Measurements from ENCODE around the gene TES. TPM values are rescaled to one million over a fixed set of nuclear protein-coding genes. Genes with fewer than 3 reads are reported as not detected.

Gene TES
- total RNA-seq, 4 donors from 2014 or later: 245 to 501 (median 290) TPM

GRCh38 chr7:116231949-116232348 lies 21.6 kb downstream of the TES start:
- peak overlapping the region; percentile 80 to 88 (median 82) for H3K27ac ChIP-seq
- H3K9me3 ChIP-seq: no peaks in the 10 kb centered on the region
- whole genome bisulfite sequencing, 2 donors (ENCODE audit: low coverage in 1 of 2): 41 to 50% methylated on average over 1 of the region's 1 CpG
- no peak for ATAC-seq
- peaks cover 38 to 100% (median 41%) of the 10 kb centered on the region in 3 donors for H3K4me1 ChIP-seq
- H3K36me3 ChIP-seq: no peaks in the 10 kb centered on the region
- no peaks in the 10 kb centered on the region for H3K27me3 ChIP-seq
- H3K4me3 ChIP-seq: no peak overlapping the region
- no peak for TF ChIP-seq POLR2A (IDR thresholded peaks at IDR 0.05)
- no peak for TF ChIP-seq CTCF (IDR thresholded peaks at IDR 0.05)
- TF ChIP-seq EP300 (IDR thresholded peaks at IDR 0.05): no peak
- no peak for TF ChIP-seq POLR2AphosphoS5 (IDR thresholded peaks at IDR 0.05)

- no peak for TF ChIP-seq POLR2AphosphoS5 (IDR thresholded peaks at IDR 0.05)
- TF ChIP-seq CTCF (IDR thresholded peaks at IDR 0.05): no peak
- TF ChIP-seq EP300 (IDR thresholded peaks at IDR 0.05): no peak
- no peak for TF ChIP-seq POLR2A (IDR thresholded peaks at IDR 0.05)
- H3K27ac ChIP-seq: peak overlapping the region; percentile 58 to 88 (median 82)
Observed at GRCh38 chr7:116232350-116232749, 22.0 kb downstream of the TES start.

GRCh38 chr7:116232920-116233319 lies 22.6 kb downstream of the TES start:
- Histone ChIP-seq H3K27ac (peak overlapping the region; percentile 58 to 88 (median 82)), H3K27me3 (no peaks in the 10 kb centered on the region), H3K36me3 (no peaks in the 10 kb centered on the region), H3K4me1 (peaks cover 37 to 97% (median 39%) of the 10 kb centered on the region in 3 donors), H3K9me3 (no peaks in the 10 kb centered on the region), H3K4me3 (no peak overlapping the region)
- TF ChIP-seq POLR2AphosphoS5 (IDR thresholded peaks at IDR 0.05): no peak
- TF ChIP-seq POLR2A (IDR thresholded peaks at IDR 0.05): no peak
- TF ChIP-seq CTCF (IDR thresholded peaks at IDR 0.05): no peak
- no peak for TF ChIP-seq EP300 (IDR thresholded peaks at IDR 0.05)
- ATAC-seq: no peak
- WGBS, 2 donors (ENCODE audit: low coverage in 1 of 2): 50 to 75% methylated on average over 1 of the region's 1 CpG

More at GRCh38 chr7:116232350-116232749, 22.0 kb downstream of the TES start:
- no peaks in the 10 kb centered on the region for H3K9me3 ChIP-seq
- no peak for ATAC-seq
- no peaks in the 10 kb centered on the region for H3K36me3 ChIP-seq
- peaks cover 38 to 97% (median 41%) of the 10 kb centered on the region in 3 donors for H3K4me1 ChIP-seq
- H3K4me3 ChIP-seq: no peak overlapping the region
- no peaks in the 10 kb centered on the region for H3K27me3 ChIP-seq

- H3K27me3 ChIP-seq: no peaks in the 10 kb centered on the region
- H3K36me3 ChIP-seq: no peaks in the 10 kb centered on the region
- 46 to 80% methylated on average over 7 to 9 of the region's 9 CpGs for WGBS, 2 donors (ENCODE audit: low coverage in 1 of 2)
- TF ChIP-seq CTCF (IDR thresholded peaks at IDR 0.05) (no peak), POLR2AphosphoS5 (IDR thresholded peaks at IDR 0.05) (no peak), EP300 (IDR thresholded peaks at IDR 0.05) (no peak), POLR2A (IDR thresholded peaks at IDR 0.05) (no peak)
- no peaks in the 10 kb centered on the region for H3K9me3 ChIP-seq
- no peak for ATAC-seq
- H3K4me1 ChIP-seq: peaks cover 29 to 97% (median 33%) of the 10 kb centered on the region in 3 donors
- no peak overlapping the region for H3K4me3 ChIP-seq
- H3K27ac ChIP-seq: peak overlapping the region in 3 of 4 donors; percentile 29 to 43 (median 30)
Observed at GRCh38 chr7:116234517-116235200, 24.3 kb downstream of the TES start.

- H3K27ac ChIP-seq: peak overlapping the region in 1 of 4 donors; percentile 43
- H3K9me3 ChIP-seq: no peaks in the 10 kb centered on the region
- H3K4me1 ChIP-seq: peaks cover 27 to 97% (median 30%) of the 10 kb centered on the region in 3 donors
- no peaks in the 10 kb centered on the region for H3K27me3 ChIP-seq
- TF ChIP-seq POLR2A (IDR thresholded peaks at IDR 0.05): no peak
- no peak for TF ChIP-seq POLR2AphosphoS5 (IDR thresholded peaks at IDR 0.05)
- no peak overlapping the region for H3K4me3 ChIP-seq
- no peaks in the 10 kb centered on the region for H3K36me3 ChIP-seq
- no peak for ATAC-seq
Observed at GRCh38 chr7:116235380-116235779, 25.0 kb downstream of the TES start.

Measured in gastroesophageal sphincter (tissue), 4 donors.